WTC11 (cell line): Measurements from ENCODE around the gene GALNT17. TPM values are rescaled to one million over a fixed set of nuclear protein-coding genes. Genes with fewer than 3 reads are reported as not detected.

Experiments
- ATAC-seq: fragments of 200-7000 bp; cut with Tn5 transposase; 2 replicates; pipeline ENCODE4 v1.10.0; 2021; ENCODE audit warnings: mild to moderate bottlenecking, moderate library complexity
- CTCF ChIA-PET: fragments of 300-600 bp; sonication (Branson Sonifier 250); formaldehyde crosslinking; loops from one replicate; lab custom pipeline; 2021; ENCODE audit warnings: antibody characterized with exemption; lab: Charles Lee
- POLR2A ChIA-PET: fragments of 350-600 bp; sonication (Branson Sonifier 250); formaldehyde crosslinking; loops from one replicate; lab custom pipeline; 2021; ENCODE audit warnings: antibody characterized with exemption; lab: Charles Lee
- DNase-seq: peaks from one replicate; pipeline ENCODE4 v3.0.0; 2021; ENCODE audit warnings: low spot score
- H3K27ac Mint-ChIP-seq: 2 replicates; pipeline ENCODE4 v1.8.0; 2021; ENCODE audit warnings: mixed read lengths
- H3K27me3 Mint-ChIP-seq: 2 replicates; pipeline ENCODE4 v1.8.0; 2021; ENCODE audit warnings: low read depth, mild to moderate bottlenecking, moderate library complexity, mixed read lengths
- H3K36me3 Mint-ChIP-seq: 2 replicates; pipeline ENCODE4 v1.8.0; 2021; ENCODE audit warnings: mixed read lengths
- H3K4me1 Mint-ChIP-seq: 2 replicates; pipeline ENCODE4 v1.8.0; 2022; ENCODE audit warnings: mixed read lengths
- H3K4me3 Mint-ChIP-seq: 2 replicates; pipeline ENCODE4 v1.8.0; 2021; ENCODE audit warnings: mild to moderate bottlenecking, moderate library complexity, mixed read lengths
- H3K9me3 Mint-ChIP-seq: 2 replicates; pipeline ENCODE4 v1.8.0; 2021; ENCODE audit warnings: mixed read lengths
- ARID4B ChIP-seq: sonication (generic); formaldehyde crosslinking; IDR thresholded peaks from 2 replicates; pipeline ENCODE4 v1.8.0; 2023; ENCODE audit warnings: missing genetic modification reagents, mild to moderate bottlenecking, borderline replicate concordance
- ATF1 ChIP-seq: sonication (generic); formaldehyde crosslinking; IDR thresholded peaks from 2 replicates; pipeline ENCODE4 v1.8.1; 2023; ENCODE audit warnings: mild to moderate bottlenecking, moderate library complexity, missing genetic modification reagents
- ATF3 ChIP-seq: sonication (generic); formaldehyde crosslinking; conservative IDR thresholded peaks from 2 replicates; pipeline ENCODE4 v1.8.1; 2022; ENCODE audit warnings: mild to moderate bottlenecking, missing genetic modification reagents
- CDX4 ChIP-seq: fragments of 250-450 bp; sonication (Bioruptor Pico); IDR thresholded peaks from 2 replicates; pipeline ENCODE4 v1.9.0; 2021; ENCODE audit warnings: moderate library complexity, mild to moderate bottlenecking, inconsistent platforms, borderline replicate concordance
- EMX1 ChIP-seq: fragments of 250-450 bp; sonication (Bioruptor Pico); IDR thresholded peaks from 2 replicates; pipeline ENCODE4 v1.8.0; 2021; ENCODE audit warnings: mild to moderate bottlenecking
- JUN ChIP-seq: sonication (generic); formaldehyde crosslinking; IDR thresholded peaks from 2 replicates; pipeline ENCODE4 v1.8.0; 2023; ENCODE audit warnings: mild to moderate bottlenecking, missing genetic modification reagents
- MAX ChIP-seq: sonication (generic); formaldehyde crosslinking; IDR thresholded peaks from 2 replicates; pipeline ENCODE4 v1.8.0; 2022; ENCODE audit warnings: mild to moderate bottlenecking, missing genetic modification reagents
- NFATC4 ChIP-seq: fragments of 250-450 bp; sonication (Bioruptor Pico); IDR thresholded peaks from 2 replicates; pipeline ENCODE4 v1.9.0; 2021; ENCODE audit warnings: mild to moderate bottlenecking
- NFYB ChIP-seq: sonication (generic); formaldehyde crosslinking; conservative IDR thresholded peaks from 2 replicates; pipeline ENCODE4 v1.8.0; 2022; ENCODE audit warnings: low read depth, missing genetic modification reagents
- SOX15 ChIP-seq: fragments of 250-450 bp; sonication (Bioruptor Pico); IDR thresholded peaks from 2 replicates; pipeline ENCODE4 v1.9.0; 2021; ENCODE audit warnings: mild to moderate bottlenecking
- TP53 ChIP-seq: sonication (generic); formaldehyde crosslinking; IDR thresholded peaks from 2 replicates; pipeline ENCODE4 v1.8.1; 2023; ENCODE audit warnings: mild to moderate bottlenecking, missing genetic modification reagents
- ZMAT4 ChIP-seq: fragments of 250-450 bp; sonication (Bioruptor Pico); IDR thresholded peaks from 2 replicates; pipeline ENCODE4 v1.9.0; 2021; ENCODE audit warnings: mild to moderate bottlenecking
- total RNA-seq: library from RNA; stranded (reverse); gene quantifications from 3 replicates; pipeline ENCODE4 v1.2.3, GENCODE V29; 2021
- TF ChIP-seq, protein P1 (sequence below): sonication (generic); formaldehyde crosslinking; IDR thresholded peaks from 2 replicates; pipeline ENCODE4 v1.8.0; 2022; ENCODE audit warnings: missing genetic modification reagents
- TF ChIP-seq, protein P2 (sequence below): sonication (generic); formaldehyde crosslinking; IDR thresholded peaks from 2 replicates; pipeline ENCODE4 v1.8.1; 2023; ENCODE audit warnings: mild to moderate bottlenecking, missing genetic modification reagents
- TF ChIP-seq, protein P3 (sequence below): sonication (generic); formaldehyde crosslinking; IDR thresholded peaks from 2 replicates; pipeline ENCODE4 v1.8.1; 2023; ENCODE audit warnings: mild to moderate bottlenecking, missing genetic modification reagents, moderate library complexity
- TF ChIP-seq, protein P4 (sequence below): sonication (generic); formaldehyde crosslinking; IDR thresholded peaks from 2 replicates; pipeline ENCODE4 v1.8.1; 2022; ENCODE audit warnings: low read depth, mild to moderate bottlenecking, moderate library complexity, missing genetic modification reagents, borderline replicate concordance
- TF ChIP-seq, protein P5 (sequence below): sonication (generic); formaldehyde crosslinking; IDR thresholded peaks from 2 replicates; pipeline ENCODE4 v1.8.0; 2023; ENCODE audit warnings: mild to moderate bottlenecking, missing genetic modification reagents

Gene GALNT17
- total RNA-seq, 1 experiment from 2014 or later: 61.1 TPM

GRCh38 chr7:71135116-71135515 lies 3.2 kb downstream of the GALNT17 start:
- Mint-ChIP-seq H3K4me3 (no peak overlapping the region), H3K36me3 (peaks cover 21% of the 10 kb centered on the region), H3K27ac (peak overlapping the region; percentile 83; the same call in 1 of the 2 replicates), H3K9me3 (no peaks in the 10 kb centered on the region), H3K27me3 (no peaks in the 10 kb centered on the region), H3K4me1 (peaks cover 51% of the 10 kb centered on the region)
- ATAC-seq (no peak), DNase-seq (no peak)
- ChIA-PET POLR2A (interaction anchor here (0.7 kb wide), 1 partner anchor 424 kb away, joined by 4 read pairs; no protein-coding TSS in a partner anchor), CTCF (no interaction called here)
- TF ChIP-seq TP53 (no peak), EMX1 (no peak)

DNA sequence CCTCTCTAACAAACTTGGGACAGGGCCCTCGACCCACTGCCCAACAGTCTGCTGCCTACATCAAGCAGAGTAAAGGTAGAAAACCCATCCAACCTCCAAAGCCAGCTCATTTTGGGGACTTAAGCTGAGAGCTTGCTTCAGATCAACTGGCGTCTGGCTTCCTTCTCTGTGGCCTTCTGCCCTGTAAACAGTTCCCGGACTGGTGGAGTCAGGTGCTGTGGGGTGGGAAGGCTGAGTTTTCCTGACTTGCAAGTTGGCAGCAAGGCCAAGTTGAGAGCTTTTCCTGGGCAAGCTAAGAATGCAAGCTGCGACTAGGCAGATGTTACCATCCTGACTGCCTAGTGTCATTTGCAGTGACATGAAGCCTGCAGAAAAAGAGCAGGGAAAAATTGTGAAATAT lies 3.7 kb downstream of the GALNT17 start:
- H3K4me3 Mint-ChIP-seq: no peak overlapping the region
- ChIA-PET POLR2A (no interaction called here), CTCF (no interaction called here)
- peak overlapping the region; percentile 83; the same call in 1 of the 2 replicates for H3K27ac Mint-ChIP-seq
- no peak for DNase-seq
- ATAC-seq: no peak
- TF ChIP-seq SOX15 (CRISPR knock-in tag) (no peak), JUN (CRISPR knock-in tag) (no peak), MAX (no peak), NFATC4 (CRISPR knock-in tag) (no peak), ZMAT4 (CRISPR knock-in tag) (no peak), ATF1 (no peak), ATF3 (CRISPR knock-in tag) (no peak), NFYB (CRISPR knock-in tag) (no peak), ARID4B (CRISPR knock-in tag) (no peak), CDX4 (CRISPR knock-in tag) (no peak)
- TF ChIP-seq, protein P1, sequence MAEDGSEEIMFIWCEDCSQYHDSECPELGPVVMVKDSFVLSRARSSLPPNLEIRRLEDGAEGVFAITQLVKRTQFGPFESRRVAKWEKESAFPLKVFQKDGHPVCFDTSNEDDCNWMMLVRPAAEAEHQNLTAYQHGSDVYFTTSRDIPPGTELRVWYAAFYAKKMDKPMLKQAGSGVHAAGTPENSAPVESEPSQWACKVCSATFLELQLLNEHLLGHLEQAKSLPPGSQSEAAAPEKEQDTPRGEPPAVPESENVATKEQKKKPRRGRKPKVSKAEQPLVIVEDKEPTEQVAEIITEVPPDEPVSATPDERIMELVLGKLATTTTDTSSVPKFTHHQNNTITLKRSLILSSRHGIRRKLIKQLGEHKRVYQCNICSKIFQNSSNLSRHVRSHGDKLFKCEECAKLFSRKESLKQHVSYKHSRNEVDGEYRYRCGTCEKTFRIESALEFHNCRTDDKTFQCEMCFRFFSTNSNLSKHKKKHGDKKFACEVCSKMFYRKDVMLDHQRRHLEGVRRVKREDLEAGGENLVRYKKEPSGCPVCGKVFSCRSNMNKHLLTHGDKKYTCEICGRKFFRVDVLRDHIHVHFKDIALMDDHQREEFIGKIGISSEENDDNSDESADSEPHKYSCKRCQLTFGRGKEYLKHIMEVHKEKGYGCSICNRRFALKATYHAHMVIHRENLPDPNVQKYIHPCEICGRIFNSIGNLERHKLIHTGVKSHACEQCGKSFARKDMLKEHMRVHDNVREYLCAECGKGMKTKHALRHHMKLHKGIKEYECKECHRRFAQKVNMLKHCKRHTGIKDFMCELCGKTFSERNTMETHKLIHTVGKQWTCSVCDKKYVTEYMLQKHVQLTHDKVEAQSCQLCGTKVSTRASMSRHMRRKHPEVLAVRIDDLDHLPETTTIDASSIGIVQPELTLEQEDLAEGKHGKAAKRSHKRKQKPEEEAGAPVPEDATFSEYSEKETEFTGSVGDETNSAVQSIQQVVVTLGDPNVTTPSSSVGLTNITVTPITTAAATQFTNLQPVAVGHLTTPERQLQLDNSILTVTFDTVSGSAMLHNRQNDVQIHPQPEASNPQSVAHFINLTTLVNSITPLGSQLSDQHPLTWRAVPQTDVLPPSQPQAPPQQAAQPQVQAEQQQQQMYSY: no peak
- TF ChIP-seq, protein P2, sequence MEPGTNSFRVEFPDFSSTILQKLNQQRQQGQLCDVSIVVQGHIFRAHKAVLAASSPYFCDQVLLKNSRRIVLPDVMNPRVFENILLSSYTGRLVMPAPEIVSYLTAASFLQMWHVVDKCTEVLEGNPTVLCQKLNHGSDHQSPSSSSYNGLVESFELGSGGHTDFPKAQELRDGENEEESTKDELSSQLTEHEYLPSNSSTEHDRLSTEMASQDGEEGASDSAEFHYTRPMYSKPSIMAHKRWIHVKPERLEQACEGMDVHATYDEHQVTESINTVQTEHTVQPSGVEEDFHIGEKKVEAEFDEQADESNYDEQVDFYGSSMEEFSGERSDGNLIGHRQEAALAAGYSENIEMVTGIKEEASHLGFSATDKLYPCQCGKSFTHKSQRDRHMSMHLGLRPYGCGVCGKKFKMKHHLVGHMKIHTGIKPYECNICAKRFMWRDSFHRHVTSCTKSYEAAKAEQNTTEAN (CRISPR knock-in tag): no peak
- TF ChIP-seq, protein P3, sequence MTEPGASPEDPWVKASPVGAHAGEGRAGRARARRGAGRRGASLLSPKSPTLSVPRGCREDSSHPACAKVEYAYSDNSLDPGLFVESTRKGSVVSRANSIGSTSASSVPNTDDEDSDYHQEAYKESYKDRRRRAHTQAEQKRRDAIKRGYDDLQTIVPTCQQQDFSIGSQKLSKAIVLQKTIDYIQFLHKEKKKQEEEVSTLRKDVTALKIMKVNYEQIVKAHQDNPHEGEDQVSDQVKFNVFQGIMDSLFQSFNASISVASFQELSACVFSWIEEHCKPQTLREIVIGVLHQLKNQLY: no peak
- TF ChIP-seq, protein P4, sequence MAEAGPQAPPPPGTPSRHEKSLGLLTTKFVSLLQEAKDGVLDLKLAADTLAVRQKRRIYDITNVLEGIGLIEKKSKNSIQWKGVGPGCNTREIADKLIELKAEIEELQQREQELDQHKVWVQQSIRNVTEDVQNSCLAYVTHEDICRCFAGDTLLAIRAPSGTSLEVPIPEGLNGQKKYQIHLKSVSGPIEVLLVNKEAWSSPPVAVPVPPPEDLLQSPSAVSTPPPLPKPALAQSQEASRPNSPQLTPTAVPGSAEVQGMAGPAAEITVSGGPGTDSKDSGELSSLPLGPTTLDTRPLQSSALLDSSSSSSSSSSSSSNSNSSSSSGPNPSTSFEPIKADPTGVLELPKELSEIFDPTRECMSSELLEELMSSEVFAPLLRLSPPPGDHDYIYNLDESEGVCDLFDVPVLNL: no peak
- TF ChIP-seq, protein P5, sequence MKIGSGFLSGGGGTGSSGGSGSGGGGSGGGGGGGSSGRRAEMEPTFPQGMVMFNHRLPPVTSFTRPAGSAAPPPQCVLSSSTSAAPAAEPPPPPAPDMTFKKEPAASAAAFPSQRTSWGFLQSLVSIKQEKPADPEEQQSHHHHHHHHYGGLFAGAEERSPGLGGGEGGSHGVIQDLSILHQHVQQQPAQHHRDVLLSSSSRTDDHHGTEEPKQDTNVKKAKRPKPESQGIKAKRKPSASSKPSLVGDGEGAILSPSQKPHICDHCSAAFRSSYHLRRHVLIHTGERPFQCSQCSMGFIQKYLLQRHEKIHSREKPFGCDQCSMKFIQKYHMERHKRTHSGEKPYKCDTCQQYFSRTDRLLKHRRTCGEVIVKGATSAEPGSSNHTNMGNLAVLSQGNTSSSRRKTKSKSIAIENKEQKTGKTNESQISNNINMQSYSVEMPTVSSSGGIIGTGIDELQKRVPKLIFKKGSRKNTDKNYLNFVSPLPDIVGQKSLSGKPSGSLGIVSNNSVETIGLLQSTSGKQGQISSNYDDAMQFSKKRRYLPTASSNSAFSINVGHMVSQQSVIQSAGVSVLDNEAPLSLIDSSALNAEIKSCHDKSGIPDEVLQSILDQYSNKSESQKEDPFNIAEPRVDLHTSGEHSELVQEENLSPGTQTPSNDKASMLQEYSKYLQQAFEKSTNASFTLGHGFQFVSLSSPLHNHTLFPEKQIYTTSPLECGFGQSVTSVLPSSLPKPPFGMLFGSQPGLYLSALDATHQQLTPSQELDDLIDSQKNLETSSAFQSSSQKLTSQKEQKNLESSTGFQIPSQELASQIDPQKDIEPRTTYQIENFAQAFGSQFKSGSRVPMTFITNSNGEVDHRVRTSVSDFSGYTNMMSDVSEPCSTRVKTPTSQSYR: no peak
- no peaks in the 10 kb centered on the region for H3K9me3 Mint-ChIP-seq
- no peaks in the 10 kb centered on the region for H3K27me3 Mint-ChIP-seq
- peaks cover 50% of the 10 kb centered on the region for H3K4me1 Mint-ChIP-seq
- peaks cover 27% of the 10 kb centered on the region for H3K36me3 Mint-ChIP-seq
